GM19467 (cell line): Measurements from ENCODE around the gene TNIP3.
"Not testable (repeated sequence)": the region's sequence is repeated elsewhere in the genome, so short reads cannot be mapped to it uniquely, and the experiment has no call there.

Experiments used
- ATAC-seq: cut with Tn5 transposase; IDR thresholded peaks from one replicate; pipeline ENCODE4 v1.9.1; 2021; ENCODE audit warnings: mild to moderate bottlenecking, moderate library complexity; ENCODE audit not compliant: unreplicated experiment

The TNIP3 gene, protein sequence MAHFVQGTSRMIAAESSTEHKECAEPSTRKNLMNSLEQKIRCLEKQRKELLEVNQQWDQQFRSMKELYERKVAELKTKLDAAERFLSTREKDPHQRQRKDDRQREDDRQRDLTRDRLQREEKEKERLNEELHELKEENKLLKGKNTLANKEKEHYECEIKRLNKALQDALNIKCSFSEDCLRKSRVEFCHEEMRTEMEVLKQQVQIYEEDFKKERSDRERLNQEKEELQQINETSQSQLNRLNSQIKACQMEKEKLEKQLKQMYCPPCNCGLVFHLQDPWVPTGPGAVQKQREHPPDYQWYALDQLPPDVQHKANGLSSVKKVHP

GRCh38 chr4:121164291-121164690 lies at the start of gene TNIP3:
TSS of gene TNIP3 (minus strand) at chr4:121164321. CDS start at chr4:121164125, 196 bp downstream.
- no peak for ATAC-seq

GRCh38 chr4:121212806-121213205 lies 48.7 kb upstream of the TNIP3 start:
- no peak for ATAC-seq

GRCh38 chr4:121209171-121209570 lies 45.0 kb upstream of the TNIP3 start:
- ATAC-seq, result no peak

GRCh38 chr4:121208244-121209007 lies 44.3 kb upstream of the TNIP3 start:
- no peak for ATAC-seq

DNA sequence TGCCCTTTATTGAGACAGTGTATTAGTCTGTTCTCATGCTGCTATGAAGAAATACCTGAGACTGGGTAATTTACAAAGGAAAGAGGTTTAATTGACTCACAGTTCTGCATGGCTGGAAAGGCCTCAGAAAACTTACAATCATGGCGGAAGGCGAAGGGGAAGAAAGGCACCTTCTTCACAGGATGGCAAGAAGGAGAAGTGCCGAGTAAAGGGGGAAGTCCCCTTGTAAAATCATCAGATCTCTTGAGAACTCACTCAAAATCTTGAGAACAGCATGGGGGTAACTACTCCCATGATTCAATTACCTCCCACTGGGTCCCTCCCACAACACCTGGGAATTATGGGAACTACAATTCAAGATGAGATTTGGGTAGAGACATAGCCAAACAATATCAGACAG lies 41.7 kb upstream of the TNIP3 start:
- ATAC-seq, result not testable (repeated sequence)

GRCh38 chr4:121200795-121201472 lies 36.8 kb upstream of the TNIP3 start:
- ATAC-seq, result peak; percentile 68

- peak; percentile 76 for ATAC-seq
Observed at GRCh38 chr4:121199742-121200561, 35.8 kb upstream of the TNIP3 start.

DNA sequence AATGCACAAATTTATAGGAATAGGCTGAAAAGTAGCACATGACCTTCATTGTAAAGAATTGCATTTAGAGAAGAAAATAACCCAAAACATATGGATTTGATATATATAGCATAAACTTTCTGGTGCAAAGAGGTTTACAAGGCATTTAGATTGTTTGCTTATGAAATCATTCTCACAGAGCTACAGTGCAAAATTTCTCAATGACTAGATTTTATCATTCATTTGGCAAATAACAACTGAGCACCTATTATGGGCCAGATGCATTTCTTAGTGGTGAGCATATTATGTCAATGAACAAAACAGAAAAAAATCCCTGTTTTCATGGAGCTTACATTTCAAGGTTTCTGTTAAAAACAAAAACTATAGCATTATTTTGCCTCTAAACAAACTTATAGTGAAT lies 34.1 kb upstream of the TNIP3 start:
- ATAC-seq, result no peak

GRCh38 chr4:121195649-121196048 lies 31.5 kb upstream of the TNIP3 start:
- no peak for ATAC-seq

DNA sequence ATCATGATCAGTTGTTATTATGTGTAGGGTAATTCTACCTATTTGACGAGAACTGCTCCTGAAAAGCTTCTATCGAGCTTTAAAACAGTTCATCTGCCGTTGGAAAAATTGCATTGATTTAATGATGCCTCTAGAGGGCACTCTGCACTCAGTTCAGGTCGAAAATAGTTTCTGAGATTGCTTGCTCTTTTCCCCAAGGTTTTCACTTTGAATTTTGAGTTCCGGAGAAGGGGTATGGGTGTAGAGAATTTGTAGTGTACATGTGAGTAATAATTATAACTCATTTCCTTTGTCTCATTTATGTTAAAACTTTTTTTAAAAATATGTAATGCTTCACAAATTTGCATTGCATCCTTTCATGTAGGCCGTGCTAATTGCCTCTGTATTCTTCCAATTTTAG lies 28.4 kb upstream of the TNIP3 start:
- no peak for ATAC-seq

DNA sequence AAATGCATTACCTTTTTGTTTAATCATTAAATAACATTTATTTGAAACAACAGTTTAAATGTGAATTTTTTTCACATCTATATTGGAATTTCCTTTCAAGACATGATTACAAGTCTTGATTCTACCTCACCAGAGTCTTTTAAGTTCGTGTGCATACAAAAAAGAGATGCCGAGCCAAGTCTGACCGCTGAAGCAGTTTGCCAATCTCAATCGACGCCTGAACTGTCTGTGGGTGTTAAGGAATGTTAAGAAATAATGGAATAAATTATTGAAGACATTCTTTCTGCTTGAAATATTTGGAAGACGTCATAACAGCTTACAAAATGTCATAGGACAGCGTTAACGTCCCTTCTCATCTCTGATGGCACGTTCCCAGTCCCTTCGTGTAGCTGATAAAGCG lies 27.9 kb upstream of the TNIP3 start:
- ATAC-seq, result no peak

GRCh38 chr4:121191361-121191760 lies 27.2 kb upstream of the TNIP3 start:
- ATAC-seq, result no peak

- no peak for ATAC-seq
Observed at GRCh38 chr4:121190389-121190788, 26.3 kb upstream of the TNIP3 start.

GRCh38 chr4:121189326-121190215 lies 25.4 kb upstream of the TNIP3 start:
- peak; percentile 93 for ATAC-seq

- no peak for ATAC-seq
Observed at GRCh38 chr4:121187206-121187605, 23.1 kb upstream of the TNIP3 start.

- peak; percentile 35 for ATAC-seq
Observed at GRCh38 chr4:121185960-121186359, 21.8 kb upstream of the TNIP3 start.

- no peak for ATAC-seq
Observed at GRCh38 chr4:121183989-121184388, 19.9 kb upstream of the TNIP3 start.

DNA sequence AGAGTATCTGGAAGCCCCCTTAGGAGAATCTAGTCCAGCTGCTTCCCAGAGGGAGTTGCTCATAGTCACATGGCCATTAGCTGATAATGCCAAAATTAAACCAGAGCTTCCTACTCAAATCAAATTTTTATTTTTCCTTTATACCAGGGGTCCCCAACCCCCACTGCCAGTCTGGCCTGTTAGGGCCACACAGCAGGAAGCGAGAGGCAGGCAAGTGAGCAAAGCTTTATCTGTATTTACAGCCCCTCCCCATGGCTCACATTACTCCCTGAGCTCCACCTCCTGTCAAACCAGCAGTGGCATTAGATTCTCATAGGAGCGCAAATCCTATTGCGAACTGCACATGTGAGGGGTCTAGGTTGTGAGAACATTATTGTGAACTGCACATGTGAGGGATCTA lies 19.2 kb upstream of the TNIP3 start:
- no peak for ATAC-seq

DNA sequence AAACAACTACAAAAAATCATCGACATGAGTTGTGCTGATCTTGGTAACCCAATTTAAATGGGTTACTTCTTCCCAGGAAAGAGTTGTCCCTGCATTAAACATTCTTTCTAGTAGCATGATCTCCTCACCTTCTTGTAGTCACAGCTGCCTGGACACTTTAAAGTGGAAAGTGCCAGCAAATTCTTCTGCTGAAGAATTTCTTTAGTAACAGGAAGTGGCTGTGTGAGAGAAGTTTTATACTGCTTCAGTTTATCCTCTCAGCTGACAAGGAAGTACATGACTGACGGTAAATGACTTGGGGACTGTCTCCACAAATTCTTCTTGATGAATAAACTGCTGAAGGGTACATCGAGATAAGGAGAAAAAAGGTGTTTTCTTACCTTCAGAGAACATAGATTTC lies 18.2 kb upstream of the TNIP3 start:
- no peak for ATAC-seq

GRCh38 chr4:121181493-121181892 lies 17.4 kb upstream of the TNIP3 start:
- ATAC-seq, result no peak
